VCaP (cell line): ENCODE results near the gene PRICKLE4.

Experiments
- H3K27ac ChIP-seq: fragments of 450-650 bp; 2 replicates; pipeline ENCODE4 v1.5.1; 2017
- CTCF ChIP-seq: fragments of 450-650 bp; conservative IDR thresholded peaks from 2 replicates; pipeline ENCODE4 v1.5.1; 2017; ENCODE audit warnings: mild to moderate bottlenecking, moderate library complexity

PRICKLE4 gene

GRCh38 chr6:41778895-41779294 lies 1.7 kb upstream of the PRICKLE4 start:
- TF ChIP-seq CTCF: no peak
- peak overlapping the region; percentile 83; the same call in 1 of the 2 replicates for H3K27ac ChIP-seq

GRCh38 chr6:41779336-41779735 lies 1.2 kb upstream of the PRICKLE4 start:
- TF ChIP-seq CTCF: no peak
- H3K27ac ChIP-seq: peak overlapping the region; percentile 83

DNA sequence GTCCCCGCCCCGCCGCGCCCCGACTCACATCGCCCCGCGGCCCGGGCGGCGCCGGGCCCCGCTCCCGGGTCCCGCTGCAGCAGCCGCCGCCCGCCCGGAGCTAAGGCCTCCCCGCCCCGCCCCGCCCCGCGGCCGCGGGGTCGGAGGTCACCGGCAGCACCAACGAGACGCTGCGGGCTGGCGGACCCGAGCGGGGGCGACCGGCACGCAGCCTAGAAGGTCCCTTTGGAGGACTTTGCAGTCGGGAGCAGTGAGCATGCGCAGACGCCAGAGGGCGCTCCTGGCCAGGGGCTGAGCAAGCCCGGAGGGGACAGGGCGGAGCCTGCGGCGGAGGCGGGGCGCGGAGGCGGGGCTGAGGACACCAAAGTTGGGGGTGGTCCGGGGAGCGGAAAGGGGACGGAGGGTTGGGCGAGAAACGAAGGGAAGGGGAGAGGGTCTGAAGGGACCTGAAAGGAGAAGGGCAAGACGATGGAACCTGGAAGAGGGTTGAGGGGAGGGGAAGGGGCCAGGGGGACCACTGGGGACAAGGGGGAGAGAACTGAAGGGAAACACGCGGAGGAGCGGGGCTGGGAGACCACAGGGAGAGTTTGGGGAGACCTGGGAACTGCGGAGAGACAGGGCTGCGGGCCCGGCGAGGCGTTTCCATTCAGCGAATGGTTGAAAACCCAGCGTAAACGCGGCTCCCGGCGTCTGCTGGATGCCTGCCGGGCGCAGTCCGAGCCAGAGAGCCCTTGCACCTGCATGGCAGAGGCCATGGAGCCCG lies 613 bp upstream of the PRICKLE4 start, which contains the start of gene FRS3:
Gene FRS3, minus strand, starts transcription at position 113 of the 763 bp plus-strand sequence. CDS start 2,913 bp downstream, outside the sequence.
- peak within 1 kb of the TSS; percentile 83 for H3K27ac ChIP-seq

GRCh38 chr6:41781366-41781730 lies 766 bp downstream of the PRICKLE4 start:
- no peak for TF ChIP-seq CTCF
- H3K27ac ChIP-seq: peak overlapping the region; percentile 83

More for the DNA sequence above, 613 bp upstream of the PRICKLE4 start, which contains the start of gene FRS3:
- TF ChIP-seq CTCF: peak; percentile 96

DNA sequence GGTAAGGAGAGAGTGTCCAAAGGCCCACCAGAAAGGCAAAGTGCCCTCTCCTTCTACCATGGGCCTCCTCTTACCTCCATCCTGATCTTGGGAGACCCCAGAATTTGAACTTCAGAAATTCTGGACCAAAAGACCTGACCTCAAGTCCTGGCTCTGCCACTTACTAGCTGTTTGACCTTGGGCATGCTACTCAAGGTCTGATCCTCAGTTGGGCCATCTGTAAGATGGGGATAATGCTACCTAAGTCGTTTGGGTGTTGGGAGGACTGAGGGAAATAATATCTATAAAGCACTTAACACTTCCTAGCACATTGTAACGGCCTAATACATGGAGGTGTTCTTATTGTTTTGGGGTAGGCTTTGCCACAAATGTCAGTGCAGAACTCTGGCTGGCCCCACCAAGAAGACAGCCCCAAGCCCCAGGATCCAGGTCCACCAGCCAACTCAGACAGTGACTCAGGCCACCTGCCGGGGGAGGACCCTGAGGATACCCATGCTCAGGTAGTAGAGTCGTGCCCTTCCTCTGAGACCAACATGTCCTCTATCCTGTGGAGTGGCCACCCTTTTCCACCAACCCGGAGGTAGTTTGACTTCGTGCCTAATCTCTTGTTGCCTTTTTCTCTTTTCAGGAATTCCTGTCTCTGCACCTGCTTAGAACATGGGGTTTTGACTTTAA lies 2.7 kb downstream of the PRICKLE4 start:
- H3K27ac ChIP-seq: no peak overlapping the region
- no peak for TF ChIP-seq CTCF

DNA sequence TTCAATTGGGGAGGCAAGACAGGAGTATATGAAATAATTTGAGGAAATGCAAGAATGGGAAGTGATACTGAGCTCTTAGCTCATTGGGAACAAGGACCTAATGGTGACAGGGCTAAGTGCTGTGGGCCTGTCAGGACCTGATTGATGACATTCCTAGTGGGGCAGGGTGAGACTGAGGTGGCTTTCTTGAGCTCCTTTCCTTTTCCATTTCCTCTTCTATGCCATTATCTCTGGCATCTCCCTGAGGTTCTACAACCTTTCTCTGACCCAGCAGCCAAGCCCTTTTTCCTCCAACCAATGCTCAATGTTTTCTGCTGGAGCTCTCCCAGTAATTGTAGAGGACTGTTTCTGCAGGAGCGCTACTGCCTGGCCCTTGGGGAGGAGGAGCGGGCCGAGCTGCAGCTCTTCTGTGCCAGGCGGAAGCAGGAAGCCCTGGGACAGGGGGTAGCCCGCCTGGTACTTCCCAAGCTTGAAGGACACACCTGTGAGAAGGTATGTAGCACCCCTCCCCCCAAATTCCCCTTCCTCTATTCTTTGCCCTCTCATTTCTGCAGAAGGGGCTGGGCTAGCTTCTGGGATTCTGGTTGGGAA lies 4.1 kb downstream of the PRICKLE4 start:
- H3K27ac ChIP-seq: no peak overlapping the region

More for the DNA sequence above, 4.1 kb downstream of the PRICKLE4 start:
- TF ChIP-seq CTCF: no peak
